GM21723 (cell line): ENCODE results near the gene FAM163A.

Experiments
- ATAC-seq: cut with Tn5 transposase; IDR thresholded peaks from one replicate; pipeline ENCODE4 v1.9.1; 2021; ENCODE audit warnings: mild to moderate bottlenecking, moderate library complexity; ENCODE audit not compliant: unreplicated experiment

FAM163A gene

GRCh38 chr1:179750630-179751029 lies 7.5 kb downstream of the FAM163A start:
- no peak for ATAC-seq

- ATAC-seq, result no peak
Measured at GRCh38 chr1:179753061-179753460, 10.0 kb downstream of the FAM163A start.

- ATAC-seq, result no peak
Measured at GRCh38 chr1:179754041-179754624, 11.0 kb downstream of the FAM163A start.

GRCh38 chr1:179757933-179758332 lies 14.8 kb downstream of the FAM163A start:
- ATAC-seq, result no peak

- no peak for ATAC-seq
Measured at GRCh38 chr1:179760521-179760920, 17.4 kb downstream of the FAM163A start.

GRCh38 chr1:179761296-179761695 lies 18.2 kb downstream of the FAM163A start:
- no peak for ATAC-seq

- no peak for ATAC-seq
Measured at GRCh38 chr1:179761846-179762640, 19.0 kb downstream of the FAM163A start.

GRCh38 chr1:179767177-179767581 lies 24.1 kb downstream of the FAM163A start:
- ATAC-seq, result no peak

- ATAC-seq, result no peak
Measured at GRCh38 chr1:179767996-179768395, 24.9 kb downstream of the FAM163A start.

- no peak for ATAC-seq
Measured at GRCh38 chr1:179770887-179771502, 27.9 kb downstream of the FAM163A start.

- no peak for ATAC-seq
Measured at GRCh38 chr1:179773264-179773663, 30.2 kb downstream of the FAM163A start.

GRCh38 chr1:179774000-179774399 lies 30.9 kb downstream of the FAM163A start:
- no peak for ATAC-seq

GRCh38 chr1:179774566-179774965 lies 31.5 kb downstream of the FAM163A start:
- ATAC-seq, result no peak

GRCh38 chr1:179775009-179775408 lies 31.9 kb downstream of the FAM163A start:
- ATAC-seq, result no peak

GRCh38 chr1:179776831-179777230 lies 33.7 kb downstream of the FAM163A start:
- no peak for ATAC-seq

GRCh38 chr1:179777731-179778130 lies 34.6 kb downstream of the FAM163A start:
- ATAC-seq, result no peak

- ATAC-seq, result no peak
Measured at GRCh38 chr1:179779645-179780272, 36.7 kb downstream of the FAM163A start.

- no peak for ATAC-seq
Measured at GRCh38 chr1:179781962-179782361, 38.9 kb downstream of the FAM163A start.

- no peak for ATAC-seq
Measured at GRCh38 chr1:179785031-179785431, 41.9 kb downstream of the FAM163A start.

- ATAC-seq, result no peak
Measured at GRCh38 chr1:179785728-179786127, 42.6 kb downstream of the FAM163A start.

- ATAC-seq, result no peak
Measured at GRCh38 chr1:179786815-179787685, 44.0 kb downstream of the FAM163A start.
